Measurements from ENCODE around the gene SMAGP.

The SMAGP gene

DNA sequence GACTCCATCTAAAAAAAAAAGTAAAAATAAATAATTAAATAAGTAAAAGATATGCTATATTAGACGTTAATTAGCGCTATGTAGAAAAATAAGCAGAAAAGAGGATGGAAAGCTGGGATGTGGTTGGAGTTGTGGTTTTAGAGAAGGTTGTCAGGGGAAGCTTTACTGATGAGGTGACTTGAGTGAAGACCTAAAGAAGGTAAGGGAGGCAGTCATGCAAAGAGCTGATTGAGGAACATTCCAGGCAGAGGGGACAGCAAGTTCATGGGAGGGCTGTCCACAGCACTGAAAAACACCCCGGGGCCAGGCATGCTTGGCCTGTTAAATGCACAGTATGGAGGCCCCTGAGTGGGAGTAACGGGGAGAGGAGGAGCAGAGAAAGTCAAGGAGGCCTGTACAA lies 15.7 kb downstream of the SMAGP start:
- no peak for DNase-seq (ENCODE audit: low read depth)
- H3K4me3 ChIP-seq (ENCODE audit: low read length), result no peak overlapping the region
- TF ChIP-seq, protein P1, sequence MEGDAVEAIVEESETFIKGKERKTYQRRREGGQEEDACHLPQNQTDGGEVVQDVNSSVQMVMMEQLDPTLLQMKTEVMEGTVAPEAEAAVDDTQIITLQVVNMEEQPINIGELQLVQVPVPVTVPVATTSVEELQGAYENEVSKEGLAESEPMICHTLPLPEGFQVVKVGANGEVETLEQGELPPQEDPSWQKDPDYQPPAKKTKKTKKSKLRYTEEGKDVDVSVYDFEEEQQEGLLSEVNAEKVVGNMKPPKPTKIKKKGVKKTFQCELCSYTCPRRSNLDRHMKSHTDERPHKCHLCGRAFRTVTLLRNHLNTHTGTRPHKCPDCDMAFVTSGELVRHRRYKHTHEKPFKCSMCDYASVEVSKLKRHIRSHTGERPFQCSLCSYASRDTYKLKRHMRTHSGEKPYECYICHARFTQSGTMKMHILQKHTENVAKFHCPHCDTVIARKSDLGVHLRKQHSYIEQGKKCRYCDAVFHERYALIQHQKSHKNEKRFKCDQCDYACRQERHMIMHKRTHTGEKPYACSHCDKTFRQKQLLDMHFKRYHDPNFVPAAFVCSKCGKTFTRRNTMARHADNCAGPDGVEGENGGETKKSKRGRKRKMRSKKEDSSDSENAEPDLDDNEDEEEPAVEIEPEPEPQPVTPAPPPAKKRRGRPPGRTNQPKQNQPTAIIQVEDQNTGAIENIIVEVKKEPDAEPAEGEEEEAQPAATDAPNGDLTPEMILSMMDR (conservative IDR thresholded peaks at IDR 0.05; ENCODE audit: low read depth, low read length), result no peak

DNA sequence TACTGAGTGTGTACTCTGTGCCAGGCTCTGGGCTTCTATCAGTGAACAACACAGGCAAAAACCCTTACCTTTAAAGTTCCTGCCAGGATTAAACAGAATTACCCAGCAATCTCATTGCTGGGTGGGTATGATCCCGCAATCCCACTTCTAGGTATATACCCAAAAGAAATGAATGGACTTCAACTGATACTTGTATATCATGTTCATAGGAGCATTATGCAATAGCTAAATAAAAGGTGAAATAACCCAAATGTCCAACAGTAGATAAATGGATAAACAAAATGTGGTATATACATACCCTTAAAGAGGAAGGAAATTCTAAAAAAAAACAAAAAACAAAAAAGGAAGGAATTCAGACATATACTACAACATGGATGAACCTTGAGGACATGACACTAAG lies 16.9 kb downstream of the SMAGP start:
- DNase-seq (ENCODE audit: low read depth), result no peak
- TF ChIP-seq, protein P1 (conservative IDR thresholded peaks at IDR 0.05; ENCODE audit: low read depth, low read length), result no peak
- no peak overlapping the region for H3K4me3 ChIP-seq (ENCODE audit: low read length)

DNA sequence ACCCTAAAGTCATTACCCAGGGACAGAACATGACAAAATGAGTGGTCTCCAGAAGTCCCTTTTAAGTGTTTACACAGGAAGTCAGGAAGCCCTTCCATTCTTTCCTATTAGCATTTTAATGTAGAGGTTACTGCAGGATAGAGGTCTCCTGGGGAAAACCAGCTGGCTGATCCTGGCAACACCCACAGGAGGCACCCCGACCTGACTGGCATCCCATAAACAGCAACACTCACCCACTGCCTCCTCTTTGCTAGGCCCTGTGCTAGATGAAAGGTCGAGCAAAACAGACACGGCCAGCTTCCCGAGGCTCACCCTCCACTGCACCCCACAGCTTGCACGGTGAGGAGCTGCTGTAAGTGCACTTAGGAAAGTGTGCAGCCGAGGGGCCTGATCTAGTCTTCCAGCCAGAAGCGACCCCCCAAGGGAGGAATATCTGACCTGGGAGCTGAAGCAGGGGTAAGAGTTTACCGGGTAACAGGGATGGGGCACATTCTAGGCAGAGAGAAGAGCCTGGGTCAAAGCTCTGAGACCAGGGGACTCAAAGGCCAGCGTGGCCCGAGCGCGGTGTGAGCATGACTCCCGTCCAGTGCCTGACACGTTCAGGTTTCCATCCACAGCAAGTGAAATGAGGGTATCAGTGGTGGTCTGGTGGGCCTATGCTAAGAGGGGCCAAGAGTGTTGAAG lies 22.6 kb downstream of the SMAGP start:
- TF ChIP-seq, protein P1 (conservative IDR thresholded peaks at IDR 0.05; ENCODE audit: low read depth, low read length), result no peak
- H3K4me3 ChIP-seq (ENCODE audit: low read length), result no peak overlapping the region
- no peak for DNase-seq (ENCODE audit: low read depth)

- no peak for DNase-seq (ENCODE audit: low read depth)
- no peak overlapping the region for H3K4me3 ChIP-seq (ENCODE audit: low read length)
- TF ChIP-seq, protein P1 (conservative IDR thresholded peaks at IDR 0.05; ENCODE audit: low read depth, low read length), result no peak
These were observed 23.9 kb downstream of the SMAGP start for GRCh38 chr12:51246254-51246853.

GRCh38 chr12:51245476-51246253 lies 24.6 kb downstream of the SMAGP start:
- no peak overlapping the region for H3K4me3 ChIP-seq (ENCODE audit: low read length)
- no peak for DNase-seq (ENCODE audit: low read depth)
- TF ChIP-seq, protein P1 (conservative IDR thresholded peaks at IDR 0.05; ENCODE audit: low read depth, low read length), result no peak

- DNase-seq (ENCODE audit: low read depth), result no peak
- TF ChIP-seq, protein P1 (conservative IDR thresholded peaks at IDR 0.05; ENCODE audit: low read depth, low read length), result no peak
- H3K4me3 ChIP-seq (ENCODE audit: low read length), result no peak overlapping the region
These were observed 25.9 kb downstream of the SMAGP start for GRCh38 chr12:51244269-51244668.

Data from retinal pigment epithelial cell (primary cell).